GM11168 (cell line): Measurements from ENCODE around the gene FBXO48.

Source experiments
- in situ Hi-C: fragments of 300-500 bp; cut with MboI; formaldehyde crosslinking; loops from one replicate; pipeline ENCODE4 v1.12.0; 2022; ENCODE audit warnings: low sequenced_read_pairs; ENCODE audit not compliant: unreplicated experiment

The FBXO48 gene

GRCh38 chr2:68475576-68475975, 8.5 kb upstream of the FBXO48 start:
- in situ Hi-C loops = loop anchor here (10.0 to 25.0 kb wide), 2 partner anchors 237 to 439 kb away; no protein-coding TSS in a partner anchor

- in situ Hi-C loops = loop anchor here (10.0 to 25.0 kb wide), 2 partner anchors 237 to 440 kb away; no protein-coding TSS in a partner anchor
Measured at GRCh38 chr2:68475110-68475509, 8.0 kb upstream of the FBXO48 start.

GRCh38 chr2:68472796-68473414, 5.8 kb upstream of the FBXO48 start:
- in situ Hi-C loops = loop anchor here (10.0 kb wide), 1 partner anchor 442 kb away; no protein-coding TSS in a partner anchor

- in situ Hi-C loops = loop anchor here (10.0 kb wide), 1 partner anchor 443 kb away; no protein-coding TSS in a partner anchor
Measured at GRCh38 chr2:68471385-68471784, 4.3 kb upstream of the FBXO48 start.

- in situ Hi-C loops = loop anchor here (10.0 kb wide), 1 partner anchor 445 kb away; no protein-coding TSS in a partner anchor
Measured at GRCh38 chr2:68469935-68470334, 2.8 kb upstream of the FBXO48 start.

- in situ Hi-C loops = no loop called here
Measured at GRCh38 chr2:68468801-68469200, 1.7 kb upstream of the FBXO48 start.

GRCh38 chr2:68466778-68467076, 367 bp downstream of the FBXO48 start:
- in situ Hi-C loops = no loop called here

GRCh38 chr2:68466361-68466777, 725 bp downstream of the FBXO48 start:
- in situ Hi-C loops = no loop called here

GRCh38 chr2:68465081-68465916, 1.8 kb downstream of the FBXO48 start:
- in situ Hi-C loops = no loop called here

GRCh38 chr2:68464651-68465050, 2.4 kb downstream of the FBXO48 start:
- in situ Hi-C loops = no loop called here

- in situ Hi-C loops = no loop called here
Measured at GRCh38 chr2:68463287-68463877, 3.7 kb downstream of the FBXO48 start.

- in situ Hi-C loops = no loop called here
Measured at GRCh38 chr2:68458981-68459380, 8.1 kb downstream of the FBXO48 start.

- in situ Hi-C loops = no loop called here
Measured at GRCh38 chr2:68456198-68456597, 10.9 kb downstream of the FBXO48 start.

- in situ Hi-C loops = no loop called here
Measured at GRCh38 chr2:68454719-68455118, 12.4 kb downstream of the FBXO48 start.

GRCh38 chr2:68453761-68454360, 13.2 kb downstream of the FBXO48 start:
- in situ Hi-C loops = no loop called here

GRCh38 chr2:68452158-68452900, 14.8 kb downstream of the FBXO48 start:
- in situ Hi-C loops = no loop called here

GRCh38 chr2:68448671-68449653, 18.1 kb downstream of the FBXO48 start:
- in situ Hi-C loops = loop anchor here (10.0 kb wide), 1 partner anchor 254 kb away; no protein-coding TSS in a partner anchor

GRCh38 chr2:68447118-68447517, 20.0 kb downstream of the FBXO48 start:
- in situ Hi-C loops = loop anchor here (10.0 kb wide), 1 partner anchor 252 kb away; no protein-coding TSS in a partner anchor

- in situ Hi-C loops = loop anchor here (10.0 kb wide), 1 partner anchor 252 kb away; no protein-coding TSS in a partner anchor
Measured at GRCh38 chr2:68446425-68446824, 20.7 kb downstream of the FBXO48 start.
